RCC 7860 (cell line): Measurements from ENCODE around the gene FGFBP2.

Source experiments
- DNase-seq: peaks from one replicate; pipeline ENCODE4 v3.0.0-alpha.2; 2015; ENCODE audit warnings: low spot score
- FAIRE-seq: peaks from 2 replicates; lab custom pipeline; 2012; peaks lifted over from hg19 to GRCh38; lab: Jason Lieb, UNC

The FGFBP2 gene

DNA sequence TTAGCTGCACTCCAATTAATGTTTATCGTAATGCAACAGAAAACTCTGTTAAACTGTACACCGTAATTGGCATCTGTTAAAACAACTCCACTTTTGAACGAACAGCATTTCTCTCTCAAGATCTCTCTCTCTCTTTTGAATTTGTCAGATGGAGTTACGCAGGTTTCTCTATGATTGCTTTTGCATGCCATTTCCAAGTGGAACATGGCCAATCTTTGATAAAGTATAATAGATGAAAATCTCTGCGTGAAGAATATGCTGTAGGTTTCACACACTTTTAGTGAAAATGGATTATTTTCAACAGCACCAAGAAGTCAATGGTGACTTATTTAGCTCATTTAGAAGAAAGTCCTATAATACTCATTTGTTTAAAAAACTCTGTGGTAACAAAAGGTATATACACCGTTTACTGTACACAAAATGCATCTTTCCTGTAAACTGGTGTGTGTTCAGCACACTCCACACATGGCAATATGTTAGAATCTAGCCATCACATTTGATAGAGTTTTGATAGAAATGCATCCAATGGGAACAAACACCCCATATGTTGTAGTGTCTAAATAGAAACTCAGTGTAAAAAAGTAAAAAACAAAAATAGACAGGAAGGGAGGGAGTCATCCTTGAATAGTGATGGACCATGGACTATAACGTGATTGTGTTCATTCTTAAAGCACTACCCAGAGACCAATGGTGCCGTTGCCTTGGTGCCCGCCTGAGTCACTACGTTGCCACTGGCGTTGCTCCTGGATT lies 5.8 kb upstream of the FGFBP2 start:
- FAIRE-seq (no peak), DNase-seq (no peak)

- FAIRE-seq (no peak), DNase-seq (no peak)
Measured at GRCh38 chr4:15965325-15965724, 2.4 kb upstream of the FGFBP2 start.

DNA sequence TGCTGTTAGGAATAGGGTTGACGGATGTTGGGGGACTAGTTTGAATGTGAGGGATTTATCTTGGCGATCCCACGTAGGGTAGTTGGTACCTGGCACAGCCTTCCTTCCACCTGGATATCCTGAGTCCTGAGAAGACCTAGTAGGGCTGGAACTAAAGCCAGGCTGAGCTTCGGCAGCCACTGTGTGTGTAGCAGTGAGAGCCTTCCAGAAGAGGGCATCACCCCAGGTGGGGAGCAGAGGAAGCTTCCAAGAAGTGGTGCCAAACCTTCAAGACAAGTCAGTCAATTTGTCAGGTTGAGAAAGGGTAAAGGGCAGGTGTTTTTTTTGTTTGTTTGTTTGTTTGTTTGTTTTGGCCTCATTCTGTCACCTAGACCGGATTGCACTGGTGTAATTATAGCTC lies 1.2 kb upstream of the FGFBP2 start:
- FAIRE-seq (no peak), DNase-seq (no peak)

- no peak for FAIRE-seq
- DNase-seq = no peak
Measured at GRCh38 chr4:15963576-15963975, 601 bp upstream of the FGFBP2 start.

- FAIRE-seq (no peak), DNase-seq (no peak)
Measured at GRCh38 chr4:15961781-15962510, 1.0 kb downstream of the FGFBP2 start.

DNA sequence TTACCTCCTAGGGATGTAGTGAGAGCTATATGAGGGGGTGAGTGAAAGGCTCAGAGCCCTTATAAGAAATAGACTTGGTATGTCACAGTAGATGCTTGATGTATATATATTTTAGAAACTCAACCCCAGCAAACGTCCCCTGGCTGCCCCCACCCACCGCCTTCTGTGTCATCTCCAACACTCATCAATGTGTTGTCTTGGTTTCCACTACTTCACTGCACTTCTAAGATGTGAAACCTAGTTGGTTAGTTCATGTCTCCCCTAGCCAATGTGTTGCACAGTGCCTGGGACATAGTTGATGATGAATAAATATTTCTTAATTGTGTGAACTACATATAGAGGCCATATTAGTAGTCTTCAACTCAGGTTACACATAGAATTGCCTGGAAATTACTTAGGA lies 4.4 kb downstream of the FGFBP2 start:
- no peak for DNase-seq
- no peak for FAIRE-seq

DNA sequence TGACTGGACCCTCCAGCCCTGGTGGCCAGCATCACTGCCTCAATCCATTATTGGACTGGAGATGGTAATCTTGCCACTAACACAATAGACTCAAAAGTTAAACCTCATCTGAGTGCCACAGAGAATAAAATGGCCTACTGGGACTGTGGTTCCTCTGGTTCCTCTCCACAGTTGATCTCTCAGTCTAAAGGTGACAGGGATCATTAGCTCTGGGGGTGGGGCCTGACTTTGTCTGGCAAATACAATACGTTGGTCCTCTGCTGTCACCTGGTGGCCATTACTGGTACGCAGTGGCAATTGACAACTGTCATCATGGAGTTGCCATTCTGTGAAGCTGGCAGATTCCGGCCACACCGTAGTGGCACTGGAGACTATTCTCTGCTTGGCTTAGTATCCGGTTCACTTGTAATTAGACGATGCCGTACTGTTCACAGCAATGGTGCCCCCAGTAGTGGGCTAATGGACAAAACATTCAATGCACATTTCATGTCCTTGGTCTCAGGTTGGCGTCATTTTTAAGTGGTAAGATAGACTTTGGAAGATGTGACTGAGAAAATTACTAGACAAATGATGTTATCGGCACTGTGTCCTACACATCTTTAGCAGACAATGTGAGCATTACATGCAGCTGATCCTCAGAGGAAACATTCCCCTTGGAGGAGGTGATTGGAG lies 6.7 kb downstream of the FGFBP2 start:
- FAIRE-seq = peak; percentile 73
- peak; percentile 73 for DNase-seq

DNA sequence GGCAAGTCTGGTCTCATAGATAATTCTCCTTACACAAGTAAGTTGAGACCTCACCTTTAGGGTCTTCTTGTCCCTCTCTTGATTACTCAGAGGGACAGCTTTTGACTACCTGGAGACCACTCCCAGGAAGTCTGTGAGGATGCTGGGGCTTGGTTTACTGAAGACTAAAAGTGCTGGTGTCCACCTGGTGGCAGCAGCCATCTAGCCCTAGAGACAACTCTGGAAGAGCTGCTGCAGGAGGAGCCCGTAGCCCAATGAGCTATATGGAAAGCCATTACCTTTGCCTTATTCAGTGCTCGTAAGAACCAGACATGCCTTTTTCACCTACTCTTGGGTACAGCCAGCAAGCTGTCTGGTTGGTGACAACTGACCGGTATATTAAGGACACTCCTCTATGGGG lies 7.3 kb downstream of the FGFBP2 start:
- DNase-seq = no peak
- FAIRE-seq = no peak

GRCh38 chr4:15953625-15954024 lies 9.3 kb downstream of the FGFBP2 start:
- FAIRE-seq = no peak

GRCh38 chr4:15951781-15952180 lies 11.2 kb downstream of the FGFBP2 start:
- DNase-seq (no peak), FAIRE-seq (no peak)

More at GRCh38 chr4:15953625-15954024, 9.3 kb downstream of the FGFBP2 start:
- DNase-seq = no peak

GRCh38 chr4:15948826-15949225 lies 14.1 kb downstream of the FGFBP2 start:
- DNase-seq (no peak), FAIRE-seq (no peak)

DNA sequence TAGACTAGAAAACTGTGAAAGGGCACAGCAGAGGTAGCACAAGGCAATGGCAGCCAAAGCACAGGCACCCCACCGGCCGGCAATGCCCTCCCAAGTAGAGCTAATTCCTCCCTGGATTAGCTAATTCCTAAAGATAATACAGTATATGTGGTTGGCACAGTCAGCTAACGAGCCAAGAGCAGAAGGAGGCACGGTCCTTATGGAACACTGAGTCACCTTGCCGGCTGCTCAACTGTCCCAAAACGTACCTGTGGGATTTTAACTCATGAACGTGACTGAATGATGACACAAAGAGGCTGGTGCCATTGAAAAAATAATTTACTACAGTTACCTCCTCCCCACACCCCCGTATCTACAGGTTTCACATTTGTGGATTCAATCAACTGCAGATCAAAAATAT lies 15.3 kb downstream of the FGFBP2 start:
- FAIRE-seq (no peak), DNase-seq (peak; percentile 7)

- FAIRE-seq (no peak), DNase-seq (no peak)
Measured at GRCh38 chr4:15945516-15945915, 17.5 kb downstream of the FGFBP2 start.

DNA sequence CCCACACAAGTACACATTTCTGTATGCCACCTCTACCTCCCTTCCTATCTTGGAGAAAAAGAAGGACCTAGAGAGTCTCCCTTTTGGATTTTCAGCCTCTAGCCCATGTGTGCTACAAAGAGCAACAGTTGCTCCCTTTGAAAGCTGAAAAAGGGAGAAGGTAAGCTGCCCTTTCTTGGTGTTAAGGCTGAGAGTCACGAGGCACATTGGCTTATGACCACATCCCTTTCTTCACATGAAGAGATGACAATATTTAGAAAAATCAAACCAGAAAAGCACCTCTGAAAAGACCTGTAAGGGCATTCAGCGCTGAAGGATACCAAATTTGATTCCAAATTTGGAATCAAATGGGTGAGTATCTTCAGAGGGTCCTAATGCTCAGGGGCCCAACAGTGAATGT lies 18.1 kb downstream of the FGFBP2 start:
- DNase-seq (no peak), FAIRE-seq (no peak)

- FAIRE-seq (no peak), DNase-seq (no peak)
Measured at GRCh38 chr4:15942283-15942682, 20.7 kb downstream of the FGFBP2 start.

DNA sequence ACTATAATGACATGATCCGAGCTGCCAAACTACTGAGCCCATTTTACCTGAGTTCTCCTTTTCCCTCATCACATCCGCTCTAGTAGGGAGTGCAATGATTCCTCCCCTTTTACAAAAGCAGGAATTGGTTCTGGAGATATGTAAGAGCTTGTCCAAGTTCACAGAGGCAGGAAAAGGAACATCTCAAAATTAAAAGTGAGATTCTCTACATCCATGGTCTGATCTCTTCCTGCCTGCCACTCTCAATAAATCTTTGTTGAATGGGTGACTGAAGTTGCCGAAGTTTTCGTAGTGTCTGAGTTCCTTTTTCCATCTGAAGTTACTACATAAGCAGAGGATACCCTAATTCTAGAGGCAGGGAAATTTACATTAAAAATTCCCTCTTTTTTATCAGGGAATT lies 24.3 kb downstream of the FGFBP2 start, which contains the start of gene FGFBP1:
TSS of gene FGFBP1 (minus strand) at position 101 of the 400 bp plus-strand sequence. CDS start 2,108 bp downstream, outside the sequence.
- FAIRE-seq = no peak
- DNase-seq = no peak

- DNase-seq = no peak
Measured at GRCh38 chr4:15938182-15938581, 24.8 kb downstream of the FGFBP2 start.

DNA sequence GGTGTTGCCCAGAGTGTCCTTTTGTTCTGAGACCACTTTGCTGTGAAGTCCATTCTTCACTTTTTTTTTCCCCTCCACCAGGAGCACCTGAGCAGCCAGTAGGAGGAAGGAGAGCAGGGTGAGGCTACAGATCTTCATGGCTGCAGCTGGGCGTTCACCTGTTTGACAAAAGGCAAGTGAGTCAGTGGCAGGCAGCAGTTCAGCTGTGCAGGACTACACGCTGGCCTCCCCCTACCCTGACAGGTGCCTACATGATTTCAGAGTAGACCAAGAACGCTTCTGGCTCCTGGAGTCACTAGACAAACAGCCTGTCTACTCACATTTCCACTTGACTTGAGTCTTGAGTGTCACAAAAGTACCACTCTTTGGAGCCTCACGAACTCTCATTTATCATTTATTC lies 26.5 kb downstream of the FGFBP2 start:
- FAIRE-seq (no peak), DNase-seq (no peak)

More at GRCh38 chr4:15938182-15938581, 24.8 kb downstream of the FGFBP2 start:
- no peak for FAIRE-seq

DNA sequence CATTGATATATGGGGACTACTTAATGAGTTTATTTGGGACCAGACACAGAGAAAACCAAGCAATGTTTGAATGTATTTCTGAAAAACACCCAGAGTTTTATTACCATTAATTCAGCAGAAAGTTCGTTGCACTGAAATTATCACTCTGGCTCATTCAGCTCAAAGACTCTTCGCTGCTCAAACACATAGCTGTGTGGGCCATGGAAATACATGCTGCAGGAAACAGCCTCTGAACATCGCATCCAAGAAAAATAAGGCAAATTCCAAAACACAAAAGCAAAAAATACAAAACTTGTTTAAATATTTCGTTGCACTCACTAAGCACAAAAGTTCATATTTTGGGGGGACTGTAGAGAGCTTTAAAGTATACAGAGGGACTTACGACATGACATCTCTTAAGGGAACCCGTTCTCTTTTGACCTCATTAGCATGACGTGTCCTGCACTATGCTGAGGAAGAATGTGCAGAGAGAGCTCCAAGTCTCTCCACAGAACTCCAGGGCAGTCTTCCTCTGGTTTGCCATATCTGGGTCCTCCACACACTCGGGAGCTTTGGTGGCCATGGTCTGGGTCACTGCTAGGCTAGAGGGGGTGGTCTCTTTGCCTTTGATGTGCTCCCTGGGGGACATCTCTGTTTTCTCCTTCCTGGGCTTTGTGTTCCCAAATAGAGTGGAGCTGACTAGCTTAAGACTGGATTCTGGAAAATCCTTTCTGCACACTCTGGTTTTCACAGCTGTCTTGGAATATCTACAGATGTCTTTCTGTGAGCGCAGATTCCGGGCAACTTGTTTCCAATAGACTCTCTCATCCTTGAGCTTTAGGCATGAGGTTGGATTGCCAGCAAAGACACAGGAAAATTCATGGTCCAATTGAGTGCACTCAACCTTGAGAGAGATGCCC lies 27.2 kb downstream of the FGFBP2 start:
- DNase-seq (no peak), FAIRE-seq (no peak)

- FAIRE-seq (no peak), DNase-seq (no peak)
Measured at GRCh38 chr4:15934259-15934658, 28.7 kb downstream of the FGFBP2 start.
